ACHN (cell line): ENCODE results near the gene DENND1A.
"Not testable (repeated sequence)": the region's sequence is repeated elsewhere in the genome, so short reads cannot be mapped to it uniquely, and the experiment has no call there.

Source experiments
- DNase-seq: peaks from one replicate; pipeline ENCODE4 v3.0.0-alpha.2; 2015
- in situ Hi-C: cut with HindIII; loops from 2 replicates; pipeline ENCODE4 v1.10.0; 2017; ENCODE audit warnings: low sequenced_read_pairs, low pct_ligation_motif_present, low pct_unique_long_range_greater_than_20kb

Gene DENND1A

DNA sequence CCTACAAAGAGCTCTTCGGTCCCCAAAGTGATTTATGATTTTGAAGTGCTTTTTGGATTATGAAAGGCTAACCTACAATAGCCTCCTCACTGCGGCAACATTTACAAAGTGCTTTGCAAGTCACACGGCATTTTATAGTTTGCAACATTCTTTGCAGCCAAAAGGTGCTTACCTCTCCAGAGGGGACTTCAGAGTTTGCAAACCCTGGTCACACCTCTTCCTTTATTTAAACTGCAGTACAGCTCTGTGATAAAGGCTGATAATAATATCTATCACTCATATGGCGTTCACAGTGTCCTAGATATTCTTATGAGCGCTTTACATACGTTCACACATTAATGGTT is 594.0 kb downstream of the DENND1A start:
- no peak for DNase-seq
- in situ Hi-C loops: no loop called here

DNA sequence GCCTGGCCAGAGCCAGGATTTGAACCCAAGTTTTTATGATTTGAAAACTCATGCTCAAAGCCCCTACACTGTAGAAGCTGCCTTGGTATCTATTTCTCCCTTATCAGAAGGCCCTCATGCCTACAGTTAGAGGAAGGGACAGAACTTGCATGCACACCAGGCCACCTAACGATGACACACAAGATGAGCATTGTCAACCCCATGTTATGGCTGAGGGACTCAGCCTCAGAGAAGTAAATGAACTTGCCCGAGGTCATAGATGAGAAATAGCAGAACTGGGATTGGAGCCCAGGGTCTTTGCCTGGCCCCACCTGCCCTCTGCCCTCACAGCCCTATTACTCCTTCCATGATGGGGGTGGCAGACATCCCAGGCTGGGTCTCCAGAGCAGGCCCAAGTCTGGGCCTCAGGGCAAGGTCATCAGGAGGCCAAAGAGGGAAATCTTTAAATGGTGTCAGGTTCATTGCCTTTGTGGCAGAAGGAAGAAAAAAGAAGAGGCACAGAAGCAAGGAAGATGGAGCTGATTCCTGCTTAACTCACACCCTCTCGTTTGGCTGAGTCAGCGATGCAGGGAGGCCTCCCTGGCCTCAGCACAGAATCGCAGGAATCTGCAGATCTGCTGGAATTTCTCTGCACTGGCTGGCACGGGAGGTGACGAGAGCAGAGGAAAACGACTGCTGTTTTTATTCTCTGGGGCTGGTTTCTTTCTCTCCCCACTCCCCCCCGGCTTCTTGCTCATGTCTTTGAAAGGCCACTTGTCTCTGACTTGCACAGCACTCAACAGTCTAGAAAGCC is 594.5 kb downstream of the DENND1A start:
- in situ Hi-C loops: no loop called here
- peak; percentile 55 for DNase-seq

DNA sequence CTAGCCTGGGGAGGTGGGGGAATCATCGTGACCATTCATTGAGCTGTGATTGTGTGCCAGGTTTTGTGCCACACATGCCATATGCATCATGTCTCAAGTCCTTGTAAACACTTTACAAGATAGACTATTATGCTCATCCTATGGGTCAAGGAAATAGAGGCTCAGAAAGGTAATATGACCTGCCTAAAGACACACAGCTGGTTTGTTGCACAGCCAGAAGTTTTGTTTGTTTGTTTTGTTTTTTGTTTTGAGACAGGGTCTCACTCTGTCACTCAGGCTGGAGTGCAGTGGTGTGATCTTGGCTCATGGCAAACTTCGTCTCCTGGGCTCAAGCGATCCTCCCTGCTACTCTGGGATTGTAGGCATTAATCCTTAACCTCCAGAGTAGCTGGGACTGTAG is 595.3 kb downstream of the DENND1A start:
- in situ Hi-C loops: no loop called here
- no peak for DNase-seq

DNA sequence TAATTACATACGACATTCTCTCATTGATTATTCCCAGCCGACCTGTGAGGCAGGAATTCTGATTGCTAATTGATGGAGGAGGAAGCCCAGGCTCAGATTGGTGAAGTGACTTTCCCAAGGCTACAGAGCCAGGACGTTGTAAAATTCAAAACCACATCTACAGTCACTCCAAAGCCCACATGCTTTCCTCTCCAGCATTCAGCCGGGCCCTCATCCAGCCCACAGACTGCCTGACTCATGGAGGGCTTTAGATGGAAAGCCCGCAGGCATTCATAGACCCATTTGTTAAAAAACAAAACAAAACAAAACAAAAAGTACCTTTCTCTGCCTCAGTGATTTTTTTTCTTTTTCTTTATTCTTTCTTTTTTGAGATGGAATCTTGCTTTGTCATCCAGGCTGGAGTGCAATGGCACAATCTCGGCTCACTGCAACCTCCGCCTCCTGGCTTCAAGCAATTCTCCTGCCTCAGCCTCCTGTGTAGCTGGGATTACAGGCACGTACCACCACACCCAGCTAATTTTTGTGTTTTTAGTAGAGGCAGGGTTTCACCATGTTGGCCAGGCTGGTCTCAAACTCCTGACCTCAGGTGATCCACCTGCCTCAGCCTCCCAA is 596.8 kb downstream of the DENND1A start:
- DNase-seq, in situ Hi-C loops: not testable (repeated sequence)

DNA sequence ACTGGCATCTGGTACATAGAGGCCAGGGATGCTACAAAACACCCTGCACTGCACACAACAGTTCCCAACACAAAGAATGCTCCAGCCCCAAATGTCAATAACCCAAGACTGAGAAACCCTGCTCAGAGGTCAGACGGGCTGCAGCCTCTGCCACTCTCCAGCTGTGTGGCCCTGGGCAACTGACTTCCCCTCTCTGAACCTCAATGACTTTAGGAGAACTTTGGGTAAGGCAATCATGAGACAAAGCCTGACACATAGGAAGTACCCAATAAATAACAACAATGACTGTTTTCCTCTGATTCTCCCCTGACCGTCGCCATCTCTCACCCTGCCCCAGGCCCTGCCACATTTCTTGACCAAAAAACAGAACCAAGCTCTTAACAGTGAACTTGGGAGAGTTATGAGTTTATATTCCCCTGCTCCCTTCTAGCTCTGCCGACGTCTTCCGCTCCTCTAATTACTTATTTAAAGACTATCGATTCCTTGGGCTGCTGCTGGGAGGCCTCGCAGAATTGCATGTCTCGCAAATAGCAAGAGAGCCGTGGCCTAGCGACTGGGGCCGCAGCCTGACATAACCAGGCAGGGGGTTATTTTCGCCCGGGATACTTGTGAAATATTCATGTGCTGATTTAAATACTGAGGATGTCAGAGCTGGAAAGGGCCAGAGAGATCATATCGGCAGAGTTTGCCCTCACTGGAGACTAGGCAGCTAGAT is 598.4 kb downstream of the DENND1A start:
- DNase-seq: no peak

More for the DNA sequence above, 598.4 kb downstream of the DENND1A start:
- in situ Hi-C loops: no loop called here
